GM21717 (cell line): ENCODE measurements around the gene ITGA7.

Source experiments
- ATAC-seq: cut with Tn5 transposase; IDR thresholded peaks from one replicate; pipeline ENCODE4 v1.9.1; 2021; ENCODE audit warnings: mild to moderate bottlenecking, moderate library complexity; ENCODE audit not compliant: unreplicated experiment

ITGA7 gene

GRCh38 chr12:55707841-55708694 lies at the start of gene ITGA7:
ITGA7 (minus strand) TSS chr12:55707904; CDS start chr12:55707682, 222 bp downstream.
- peak; percentile 67 for ATAC-seq

- no peak for ATAC-seq
These were observed 47.5 kb upstream of the ITGA7 start for GRCh38 chr12:55755246-55755645.

- no peak for ATAC-seq
These were observed 40.7 kb upstream of the ITGA7 start for GRCh38 chr12:55748230-55748993.

GRCh38 chr12:55746913-55747231 lies 39.2 kb upstream of the ITGA7 start:
- no peak for ATAC-seq

GRCh38 chr12:55746174-55746912 lies 38.6 kb upstream of the ITGA7 start:
- no peak for ATAC-seq

- no peak for ATAC-seq
These were observed 37.9 kb upstream of the ITGA7 start for GRCh38 chr12:55745361-55746173.

- no peak for ATAC-seq
These were observed 36.8 kb upstream of the ITGA7 start for GRCh38 chr12:55744340-55745030.

- peak; percentile 44 for ATAC-seq
These were observed 36.0 kb upstream of the ITGA7 start for GRCh38 chr12:55743406-55744339.

GRCh38 chr12:55742719-55743405 lies 35.2 kb upstream of the ITGA7 start, which contains the start of gene GDF11:
GDF11 (plus strand) TSS chr12:55743122; CDS start chr12:55743317, 195 bp downstream.
- ATAC-seq: peak; percentile 34

GRCh38 chr12:55741931-55742680 lies 34.4 kb upstream of the ITGA7 start:
- ATAC-seq: no peak

- ATAC-seq: no peak
These were observed 31.3 kb upstream of the ITGA7 start for GRCh38 chr12:55739025-55739378.

GRCh38 chr12:55738123-55739024 lies 30.7 kb upstream of the ITGA7 start:
- peak; percentile 85 for ATAC-seq

- no peak for ATAC-seq
These were observed 29.9 kb upstream of the ITGA7 start for GRCh38 chr12:55737581-55738122.

- ATAC-seq: peak; percentile 42
These were observed 29.3 kb upstream of the ITGA7 start for GRCh38 chr12:55736780-55737580.

- ATAC-seq: no peak
These were observed 28.4 kb upstream of the ITGA7 start for GRCh38 chr12:55736076-55736475.
